Body of pancreas (tissue), 4 donors: Measurements from ENCODE around the gene RIC1. TPM values are rescaled to one million over a fixed set of nuclear protein-coding genes. Genes with fewer than 3 reads are reported as not detected.
"Not testable (repeated sequence)": the region's sequence is repeated elsewhere in the genome, so short reads cannot be mapped to it uniquely, and the experiment has no call there.

Experiments
- ATAC-seq: fragments of 150-250 bp; one replicate; pipeline ENCODE4 v1.9.1; 2016
- DNase-seq, 4 donors: peaks; one replicate each; pipeline ENCODE4 v3.0.0-alpha.2; 2019
- H3K27ac ChIP-seq, 4 donors: fragments of 200-600 bp; sonication (generic); 1 replicate in 3 of 4; 2 replicates in 1 of 4; pipeline versions ENCODE4 v1.5.1 to v1.6.1; 2016 to 2019; ENCODE audit warnings: mild to moderate bottlenecking in 1 of 4, mixed read lengths in 1 of 4, moderate library complexity in 1 of 4
- H3K27me3 ChIP-seq, 2 donors: fragments of 200-600 bp; sonication (generic); one replicate each; pipeline ENCODE4 v1.6.0; 2016; ENCODE audit warnings: mild to moderate bottlenecking in 1 of 2
- H3K36me3 ChIP-seq, 2 donors: fragments of 200-600 bp; sonication (generic); replicated peaks in 1 of 2; 2 replicates each; pipeline ENCODE4 v1.5.1; 2016; ENCODE audit warnings: low read depth in 2 of 2; ENCODE audit not compliant: insufficient read depth in 1 of 2
- H3K4me1 ChIP-seq: fragments of 200-600 bp; sonication (generic); one replicate; pipeline ENCODE4 v1.6.0; 2016
- H3K4me3 ChIP-seq, 2 donors: fragments of 200-600 bp; sonication (generic); 1 replicate in 1 of 2; 2 replicates in 1 of 2; pipeline ENCODE4 v1.5.1; 2016 to 2019
- H3K9me3 ChIP-seq, 3 donors: fragments of 200-600 bp; sonication (generic); 1 replicate in 2 of 3; 2 replicates in 1 of 3; pipeline ENCODE4 v1.5.1; 2016
- CTCF ChIP-seq, 7 experiments: fragments of 450-650 bp in 4 of 7; fragments of 200-600 bp in 3 of 7; sonication (generic) in 3 of 7; IDR thresholded peaks; one replicate each; pipeline ENCODE4 v1.5.1; 2016 to 2019; ENCODE audit warnings: antibody characterized with exemption in 7 of 7
- POLR2A ChIP-seq, 3 donors: fragments of 450-650 bp; IDR thresholded peaks; one replicate each; pipeline ENCODE4 v1.6.1; 2016; ENCODE audit warnings: antibody characterized with exemption in 3 of 3, mild to moderate bottlenecking in 2 of 3
- whole genome bisulfite sequencing, 2 donors: methylation state at CpG; one replicate each; pipeline ENCODE4 v1.1.5; 2017; 5-methylcytosine and 5-hydroxymethylcytosine counted together
- intact Hi-C: fragments of 100-400 bp; cut with DNase I; formaldehyde crosslinking; loops from one replicate; pipeline ENCODE4 v1.15.1; 2023
- total RNA-seq, 2 donors: library from RNA; depleted of rRNA; stranded (reverse); fragments of >200 nt; gene quantifications; one replicate each; pipeline ENCODE4 v1.1.0, GENCODE V29; 2016

The RIC1 gene
- total RNA-seq, 2 donors from 2014 or later, result 22.4 to 23.1 TPM

- Histone ChIP-seq H3K4me3 (no peak overlapping the region), H3K27me3 (no peaks in the 10 kb centered on the region), H3K4me1 (peaks cover 3% of the 10 kb centered on the region), H3K9me3 (no peaks in the 10 kb centered on the region), H3K36me3 (no peaks in the 10 kb centered on the region), H3K27ac (no peak overlapping the region)
- intact Hi-C loops, result no loop called here
- TF ChIP-seq CTCF (IDR thresholded peaks at IDR 0.05) (no peak), POLR2A (IDR thresholded peaks at IDR 0.05) (no peak)
- DNase-seq (no peak), ATAC-seq (no peak)
Observed at GRCh38 chr9:5651246-5651645, 22.3 kb downstream of the RIC1 start.

GRCh38 chr9:5652821-5653220 is 23.9 kb downstream of the RIC1 start:
- no peaks in the 10 kb centered on the region for H3K9me3 ChIP-seq
- no peak for DNase-seq
- H3K4me3 ChIP-seq, result no peak overlapping the region
- no peak overlapping the region for H3K27ac ChIP-seq
- intact Hi-C loops, result no loop called here
- H3K27me3 ChIP-seq, result no peaks in the 10 kb centered on the region
- ATAC-seq, result no peak
- no peaks in the 10 kb centered on the region for H3K36me3 ChIP-seq
- peaks cover 7% of the 10 kb centered on the region for H3K4me1 ChIP-seq
- 97 to 100% methylated on average over 1 of the region's 1 CpG for WGBS, 2 donors
- TF ChIP-seq CTCF (IDR thresholded peaks at IDR 0.05) (no peak), POLR2A (IDR thresholded peaks at IDR 0.05) (no peak)

- H3K9me3 ChIP-seq, H3K4me1 ChIP-seq, ATAC-seq, H3K36me3 ChIP-seq, H3K27me3 ChIP-seq, DNase-seq, H3K27ac ChIP-seq, H3K4me3 ChIP-seq, intact Hi-C loops: not testable (repeated sequence)
- 97% methylated on average over 1 of the region's 1 CpG for WGBS, 2 donors
Observed at GRCh38 chr9:5662804-5663203, 33.9 kb downstream of the RIC1 start.

GRCh38 chr9:5665059-5665458 is 36.2 kb downstream of the RIC1 start:
- no peak overlapping the region for H3K27ac ChIP-seq
- intact Hi-C loops, result no loop called here
- H3K4me3 ChIP-seq, result no peak overlapping the region
- no peaks in the 10 kb centered on the region for H3K36me3 ChIP-seq
- H3K27me3 ChIP-seq, result no peaks in the 10 kb centered on the region
- no peaks in the 10 kb centered on the region for H3K9me3 ChIP-seq
- DNase-seq (no peak), ATAC-seq (no peak)
- no peak for TF ChIP-seq POLR2A (IDR thresholded peaks at IDR 0.05)
- TF ChIP-seq CTCF (IDR thresholded peaks at IDR 0.05), result no peak
- no peaks in the 10 kb centered on the region for H3K4me1 ChIP-seq
- 71 to 75% methylated on average over 3 of the region's 3 CpGs for whole genome bisulfite sequencing, 2 donors

- TF ChIP-seq POLR2A (IDR thresholded peaks at IDR 0.05) (no peak), CTCF (IDR thresholded peaks at IDR 0.05) (no peak)
- DNase-seq (no peak), ATAC-seq (no peak)
- no peaks in the 10 kb centered on the region for H3K36me3 ChIP-seq
- H3K27ac ChIP-seq, result no peak overlapping the region
- H3K4me1 ChIP-seq, result no peaks in the 10 kb centered on the region
- WGBS, 2 donors, result 93 to 94% methylated on average over 6 of the region's 6 CpGs
- H3K4me3 ChIP-seq, result no peak overlapping the region
- H3K27me3 ChIP-seq, result no peaks in the 10 kb centered on the region
- intact Hi-C loops, result no loop called here
- H3K9me3 ChIP-seq, result no peaks in the 10 kb centered on the region
Observed at GRCh38 chr9:5667391-5667790, 38.5 kb downstream of the RIC1 start.
